Adipocyte (in vitro differentiated cells): ENCODE data around the gene PRKCD.

Experiments used
- DNase-seq: peaks from one replicate; pipeline ENCODE4 v3.0.0-alpha.2; 2015; ENCODE audit warnings: low read depth
- H3K27me3 ChIP-seq: replicated peaks from 2 replicates; pipeline ENCODE4 v1.7.0; 2013; ENCODE audit warnings: mild to moderate bottlenecking, low read length, moderate library complexity; ENCODE audit not compliant: control insufficient read depth, insufficient read depth
- H3K36me3 ChIP-seq: 2 replicates; pipeline ENCODE4 v1.7.0; 2013; ENCODE audit warnings: low read length, mild to moderate bottlenecking, moderate library complexity; ENCODE audit not compliant: control insufficient read depth, insufficient read depth, severe bottlenecking
- H3K4me1 ChIP-seq: 2 replicates; pipeline ENCODE4 v1.7.0; 2013; ENCODE audit warnings: mild to moderate bottlenecking, low read length, moderate library complexity; ENCODE audit not compliant: control insufficient read depth, insufficient read depth
- H3K4me3 ChIP-seq: 2 replicates; pipeline ENCODE4 v1.7.0; 2013; ENCODE audit warnings: mild to moderate bottlenecking, low read length, moderate library complexity
- H3K9ac ChIP-seq: 2 replicates; pipeline ENCODE4 v1.7.0; 2013; ENCODE audit warnings: mild to moderate bottlenecking, low read length, moderate library complexity
- H3K9me3 ChIP-seq: 2 replicates; pipeline ENCODE4 v1.7.0; 2013; ENCODE audit warnings: mild to moderate bottlenecking, low read length, moderate library complexity; ENCODE audit not compliant: control insufficient read depth

The PRKCD gene

DNA sequence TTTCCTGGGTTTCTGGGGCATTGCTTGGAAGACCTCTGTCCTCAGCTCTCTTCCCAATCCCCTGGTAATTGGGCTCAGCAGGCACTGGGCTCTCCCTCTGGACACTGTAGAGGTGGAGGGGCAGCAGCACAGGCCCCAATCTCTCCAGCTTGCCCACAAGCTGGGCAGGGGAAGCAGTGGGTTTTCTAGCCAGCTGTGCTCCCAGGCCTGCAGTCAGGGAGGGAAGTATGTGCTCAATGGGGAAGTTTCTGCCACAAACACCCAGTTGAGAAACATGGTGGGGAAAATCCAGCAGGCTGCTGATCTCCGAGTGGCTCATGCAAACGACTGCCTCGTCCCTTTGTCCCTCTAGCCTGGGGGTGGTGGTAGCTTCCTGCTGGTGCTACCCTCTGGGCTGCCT lies 18.0 kb upstream of the PRKCD start:
- Histone ChIP-seq H3K4me1 (peaks cover 10% of the 10 kb centered on the region), H3K4me3 (no peak overlapping the region), H3K9me3 (no peaks in the 10 kb centered on the region), H3K36me3 (no peaks in the 10 kb centered on the region), H3K27me3 (no peaks in the 10 kb centered on the region), H3K9ac (no peak overlapping the region)
- no peak for DNase-seq

DNA sequence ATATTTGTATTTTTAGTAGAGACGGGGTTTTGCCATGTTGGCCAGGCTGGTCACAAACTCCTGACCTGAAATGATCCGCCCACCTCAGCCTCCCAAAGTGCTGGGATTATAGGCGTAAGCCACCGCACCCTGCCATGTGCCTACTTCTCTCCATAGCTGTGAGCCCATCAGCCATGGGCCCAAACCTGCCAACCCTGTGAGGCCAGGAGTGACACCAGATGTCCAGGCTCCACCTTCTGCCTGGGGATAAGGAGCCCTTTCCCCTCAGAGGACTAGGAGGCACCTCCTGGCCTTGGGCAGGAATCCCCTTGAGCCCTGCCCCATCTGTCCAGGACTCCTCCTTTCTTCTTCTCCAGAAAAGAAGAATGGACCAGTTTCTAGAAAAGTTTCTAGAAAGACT lies 16.6 kb upstream of the PRKCD start:
- H3K4me1 ChIP-seq = peaks cover 10% of the 10 kb centered on the region
- DNase-seq = no peak
- no peak overlapping the region for H3K4me3 ChIP-seq
- no peaks in the 10 kb centered on the region for H3K9me3 ChIP-seq
- H3K36me3 ChIP-seq = no peaks in the 10 kb centered on the region
- H3K9ac ChIP-seq = no peak overlapping the region
- no peaks in the 10 kb centered on the region for H3K27me3 ChIP-seq

DNA sequence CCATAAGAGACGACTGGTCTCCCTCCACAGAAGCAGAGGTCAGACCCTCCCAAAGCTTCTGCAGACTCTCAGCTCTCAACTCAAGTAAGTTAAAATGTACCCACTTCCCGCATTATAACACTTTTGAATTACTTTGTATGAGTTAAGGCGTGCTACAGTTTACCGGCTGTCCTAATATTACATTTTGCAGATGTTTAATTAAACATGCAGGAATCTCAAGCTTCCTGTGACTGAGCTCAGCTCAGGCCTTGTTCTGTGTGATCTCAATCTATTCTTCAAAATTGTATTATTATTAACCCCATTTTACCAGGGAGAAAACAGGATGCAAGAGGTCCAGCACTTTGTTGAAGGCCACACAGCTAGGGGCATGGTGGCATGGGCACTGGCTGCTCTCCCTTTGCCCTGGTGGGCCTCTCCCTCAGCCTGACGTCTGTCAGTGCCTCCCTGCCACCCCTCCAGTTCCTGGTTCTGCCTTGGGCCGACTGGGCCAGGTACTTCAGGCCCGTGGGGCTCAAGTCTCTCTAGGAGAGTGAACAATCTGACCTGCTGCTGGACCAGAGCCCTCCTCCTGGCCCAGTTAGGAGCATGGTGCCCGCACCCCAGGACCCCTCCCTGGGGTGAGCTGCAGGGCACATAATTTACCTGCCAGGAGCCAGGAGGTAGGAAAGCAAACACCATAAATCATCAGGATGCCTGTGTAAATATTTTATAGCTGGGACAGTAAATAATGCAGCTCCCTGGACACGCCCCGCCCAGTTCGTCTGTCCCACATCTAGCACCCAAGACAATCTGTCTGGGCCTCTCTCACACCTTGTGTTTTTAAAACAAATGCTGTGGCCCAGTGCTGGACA lies 15.9 kb upstream of the PRKCD start:
- H3K4me3 ChIP-seq = no peak overlapping the region
- no peaks in the 10 kb centered on the region for H3K9me3 ChIP-seq
- H3K27me3 ChIP-seq = no peaks in the 10 kb centered on the region
- no peaks in the 10 kb centered on the region for H3K36me3 ChIP-seq
- no peak overlapping the region for H3K9ac ChIP-seq
- no peak for DNase-seq
- H3K4me1 ChIP-seq = peaks cover 17% of the 10 kb centered on the region

DNA sequence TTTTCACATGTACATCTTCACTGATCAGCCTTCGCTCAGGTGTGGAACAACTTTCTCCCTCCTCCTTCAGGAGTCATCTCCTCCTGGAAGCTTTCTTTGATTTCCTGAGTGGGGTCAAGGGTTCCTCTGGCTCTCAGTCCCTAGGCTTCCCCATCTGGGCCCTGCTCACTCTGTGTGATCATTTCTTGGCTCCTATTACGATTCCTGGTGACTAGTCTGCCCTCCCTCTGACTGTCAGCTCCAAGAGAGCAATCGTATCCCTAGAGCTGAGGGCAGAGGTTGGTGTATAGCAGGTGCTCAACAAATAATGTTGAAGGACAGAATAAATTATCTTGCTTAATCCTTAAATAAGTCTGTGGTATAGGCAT lies 15.3 kb upstream of the PRKCD start:
- no peaks in the 10 kb centered on the region for H3K27me3 ChIP-seq
- H3K9me3 ChIP-seq = no peaks in the 10 kb centered on the region
- no peak overlapping the region for H3K9ac ChIP-seq
- peaks cover 18% of the 10 kb centered on the region for H3K4me1 ChIP-seq
- DNase-seq = no peak
- H3K36me3 ChIP-seq = no peaks in the 10 kb centered on the region
- H3K4me3 ChIP-seq = no peak overlapping the region

DNA sequence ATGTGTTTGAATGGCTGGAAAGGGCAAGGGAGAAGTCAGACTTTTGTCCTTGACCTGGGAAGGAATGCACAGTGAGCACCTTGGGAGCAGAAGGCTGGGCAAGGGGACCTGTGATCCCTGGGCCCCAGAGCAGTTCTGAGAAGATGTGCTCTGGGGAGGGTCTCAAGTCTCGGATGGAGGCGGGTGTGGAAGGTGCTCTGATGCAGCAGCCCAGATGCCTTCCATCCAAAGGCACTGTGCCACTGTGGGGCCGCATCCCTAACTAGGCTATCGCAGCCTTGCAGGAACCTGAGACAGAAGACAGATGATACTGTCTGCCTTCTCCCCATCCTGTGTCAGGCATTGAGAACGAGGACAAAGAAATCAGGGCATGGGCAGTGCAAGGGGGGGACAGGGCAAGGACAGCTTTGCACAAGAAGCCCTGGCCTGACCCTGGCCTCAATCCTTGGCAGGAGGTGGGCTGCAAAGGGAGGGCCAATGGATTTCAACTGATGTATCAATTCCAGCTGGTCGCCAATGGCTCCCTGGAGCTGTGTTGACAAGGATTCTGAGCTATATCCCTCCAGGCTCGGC lies 14.6 kb upstream of the PRKCD start:
- Histone ChIP-seq H3K4me1 (peaks cover 17% of the 10 kb centered on the region), H3K27me3 (no peaks in the 10 kb centered on the region), H3K9ac (no peak overlapping the region), H3K4me3 (no peak overlapping the region), H3K9me3 (no peaks in the 10 kb centered on the region), H3K36me3 (no peaks in the 10 kb centered on the region)
- no peak for DNase-seq

DNA sequence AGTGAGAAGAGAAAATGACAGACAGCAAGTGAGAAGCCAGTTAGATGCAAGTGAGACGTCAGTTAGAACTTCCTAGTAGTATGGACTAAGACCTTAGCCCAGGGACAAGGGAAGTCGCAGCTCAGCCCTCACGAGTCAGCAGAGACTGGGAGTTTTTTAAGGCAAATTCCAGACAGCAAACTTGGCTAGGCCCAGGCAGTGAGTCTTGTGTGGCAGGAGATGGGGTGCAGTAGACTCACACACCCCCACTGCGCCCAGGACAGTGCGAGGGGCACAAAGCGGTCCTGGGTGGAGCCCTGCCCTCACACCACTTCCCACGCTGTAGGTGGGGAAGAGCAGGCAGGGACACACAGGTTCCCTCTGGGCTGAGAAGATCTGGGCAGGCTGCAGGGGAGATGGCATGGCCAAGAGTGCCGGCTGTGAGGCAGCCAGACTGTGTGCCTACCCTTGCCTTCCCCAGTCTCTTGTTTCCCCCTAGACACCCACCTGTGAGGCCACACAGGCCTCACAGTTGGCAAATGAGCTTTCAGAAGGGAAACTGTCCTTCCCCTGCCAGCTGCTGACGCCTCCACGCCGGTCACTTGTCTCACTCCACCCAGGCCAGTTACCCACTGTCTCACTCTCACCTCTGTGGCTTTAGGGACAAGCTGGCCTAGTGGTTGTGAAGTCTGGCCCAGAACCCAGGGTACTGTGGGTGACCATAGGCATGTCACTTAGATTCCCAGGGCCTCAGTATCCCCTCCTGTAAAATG lies 13.7 kb upstream of the PRKCD start:
- H3K9me3 ChIP-seq = no peaks in the 10 kb centered on the region
- no peak overlapping the region for H3K4me3 ChIP-seq
- DNase-seq = no peak
- peaks cover 19% of the 10 kb centered on the region for H3K4me1 ChIP-seq
- no peaks in the 10 kb centered on the region for H3K36me3 ChIP-seq
- no peak overlapping the region for H3K9ac ChIP-seq
- no peaks in the 10 kb centered on the region for H3K27me3 ChIP-seq

DNA sequence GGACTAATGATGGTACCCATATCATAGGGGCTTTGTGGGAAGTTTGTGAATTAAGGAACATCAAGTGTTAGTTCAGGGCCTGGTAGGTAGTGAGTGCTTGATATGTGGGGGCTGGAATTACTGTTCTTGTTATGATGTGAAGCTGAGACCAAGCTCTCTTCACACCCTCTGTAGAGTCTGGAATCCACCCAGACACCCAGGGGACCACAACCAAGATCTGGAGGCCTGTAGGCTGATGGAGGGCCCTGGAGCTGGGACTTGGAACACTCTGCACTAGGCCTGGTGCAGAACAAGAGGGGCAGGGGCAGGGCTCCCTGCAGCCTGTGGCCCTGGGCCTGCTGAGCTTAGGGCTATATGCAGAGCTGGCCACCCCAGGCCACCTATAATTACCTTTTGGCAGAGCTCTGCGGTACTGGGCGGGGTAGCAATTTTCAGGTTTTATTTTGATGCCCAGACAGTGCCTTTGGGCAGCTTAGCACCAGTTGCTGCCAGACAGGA lies 13.1 kb upstream of the PRKCD start:
- no peak for DNase-seq
- Histone ChIP-seq H3K9ac (no peak overlapping the region), H3K4me3 (no peak overlapping the region), H3K36me3 (no peaks in the 10 kb centered on the region), H3K4me1 (peaks cover 19% of the 10 kb centered on the region), H3K9me3 (no peaks in the 10 kb centered on the region), H3K27me3 (no peaks in the 10 kb centered on the region)

DNA sequence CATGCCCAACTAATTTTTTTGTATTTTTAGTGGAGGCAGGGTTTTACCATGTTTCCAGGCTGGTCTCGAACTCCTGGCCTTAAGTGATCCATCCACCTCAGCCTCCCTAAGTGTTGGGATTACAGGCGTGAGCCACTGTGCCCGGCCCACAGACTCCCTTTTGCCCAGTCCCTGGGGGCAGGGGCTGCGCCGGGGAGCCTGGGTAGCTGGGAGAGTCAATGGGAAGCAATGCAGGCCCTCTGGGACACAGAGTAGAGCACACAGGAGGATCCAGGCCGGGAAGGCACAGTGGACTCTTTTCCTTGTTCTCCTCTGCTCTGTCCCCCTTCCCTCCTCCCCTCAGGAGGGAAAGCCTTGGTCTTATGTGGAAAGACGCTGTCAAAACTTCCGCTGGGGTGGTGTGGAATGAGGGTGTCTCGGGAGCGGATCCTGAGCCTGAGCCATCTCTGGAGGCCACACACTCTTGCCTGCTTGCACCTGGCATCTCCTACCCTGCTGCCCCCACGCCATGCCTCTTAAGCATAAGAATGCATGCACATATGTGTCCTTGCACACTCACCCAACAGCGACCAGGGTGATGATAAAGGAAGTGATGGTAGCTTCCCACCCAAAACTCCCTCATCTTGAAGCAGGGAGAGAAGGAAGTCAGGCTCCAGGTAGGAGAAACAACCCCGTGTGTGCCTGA lies 11.9 kb upstream of the PRKCD start:
- Histone ChIP-seq H3K4me3 (no peak overlapping the region), H3K4me1 (peaks cover 19% of the 10 kb centered on the region), H3K27me3 (no peaks in the 10 kb centered on the region), H3K9me3 (no peaks in the 10 kb centered on the region), H3K36me3 (no peaks in the 10 kb centered on the region), H3K9ac (no peak overlapping the region)
- DNase-seq = no peak

DNA sequence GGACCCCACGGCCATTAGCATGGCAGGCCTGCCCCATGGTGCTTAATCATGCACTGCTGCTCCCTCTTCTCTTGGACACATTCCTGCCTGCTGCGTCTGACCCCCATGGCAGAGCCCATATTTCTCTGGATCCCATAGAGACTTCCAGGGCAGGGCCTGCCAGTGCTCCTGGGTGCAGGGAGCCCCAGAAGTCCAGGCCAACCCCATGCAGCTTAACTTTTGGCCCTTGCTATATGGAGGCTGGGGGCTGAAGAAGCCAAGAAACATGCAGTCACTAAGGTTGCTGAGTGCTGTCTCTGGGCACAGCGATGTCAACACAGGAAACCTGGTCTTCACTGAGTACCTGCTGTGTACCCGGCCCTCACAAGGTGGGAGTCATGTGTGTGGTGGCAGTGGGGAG lies 11.3 kb upstream of the PRKCD start:
- no peak for DNase-seq
- peaks cover 21% of the 10 kb centered on the region for H3K4me1 ChIP-seq
- H3K27me3 ChIP-seq = no peaks in the 10 kb centered on the region
- no peaks in the 10 kb centered on the region for H3K36me3 ChIP-seq
- no peaks in the 10 kb centered on the region for H3K9me3 ChIP-seq
- H3K4me3 ChIP-seq = no peak overlapping the region
- no peak overlapping the region for H3K9ac ChIP-seq

DNA sequence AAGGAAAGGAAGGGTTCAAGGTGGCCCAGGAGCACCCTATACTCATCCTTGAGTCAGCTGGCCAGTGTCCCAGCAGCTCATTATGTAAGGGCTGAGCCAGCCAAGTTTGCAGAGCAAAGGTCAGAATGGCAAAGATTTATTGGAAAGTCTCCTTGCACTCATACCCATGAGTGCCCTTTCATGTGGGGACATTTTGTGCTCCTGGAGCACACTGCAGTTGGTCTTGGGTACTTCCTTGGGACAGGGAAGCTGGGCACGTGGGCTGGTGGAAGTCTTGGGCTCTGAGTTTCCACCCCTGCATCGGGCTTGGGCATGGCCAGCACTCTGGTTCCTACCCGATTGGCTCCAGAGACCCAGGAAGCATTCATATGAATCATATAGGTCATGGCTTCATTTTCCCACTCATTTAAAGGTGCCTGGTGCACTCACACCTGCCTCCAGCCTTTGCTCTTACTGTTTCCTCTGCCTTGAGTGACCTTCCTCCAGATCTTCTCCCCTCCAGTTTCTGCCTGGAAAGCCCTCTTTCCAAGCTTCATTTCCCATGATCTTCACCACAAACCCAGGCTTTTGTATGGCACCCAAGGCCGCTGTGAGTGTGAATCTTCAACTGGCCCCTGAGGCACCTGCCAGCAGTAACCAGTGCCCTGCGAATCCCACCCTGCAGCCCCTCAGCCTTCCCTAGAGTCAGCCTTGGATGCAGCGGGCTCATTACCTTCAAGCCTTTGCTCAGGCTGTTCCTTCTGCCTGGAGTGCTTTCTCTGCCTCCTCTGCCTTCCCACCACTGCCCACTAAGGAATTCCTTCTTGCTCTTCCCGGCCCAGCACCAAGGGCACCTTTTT lies 10.5 kb upstream of the PRKCD start:
- H3K4me3 ChIP-seq = no peak overlapping the region

More for the DNA sequence above, 10.5 kb upstream of the PRKCD start:
- no peak for DNase-seq
- H3K36me3 ChIP-seq = no peaks in the 10 kb centered on the region
- H3K4me1 ChIP-seq = peaks cover 28% of the 10 kb centered on the region
- H3K9me3 ChIP-seq = no peaks in the 10 kb centered on the region
- H3K27me3 ChIP-seq = no peaks in the 10 kb centered on the region
- no peak overlapping the region for H3K9ac ChIP-seq
